ENCODE results near the gene OR10G3.
"Not testable (repeated sequence)": the region's sequence is repeated elsewhere in the genome, so short reads cannot be mapped to it uniquely, and the experiment has no call there.

The OR10G3 gene

GRCh38 chr14:21579976-21580375 lies at the start of gene OR10G3:
Gene OR10G3 (minus strand): TSS chr14:21580076. CDS start chr14:21570744, 9,332 bp downstream.
- no peak for TF ChIP-seq CTCF (IDR thresholded peaks at IDR 0.05; ENCODE audit: low read depth, low read length)

GRCh38 chr14:21626491-21627230 lies 46.8 kb upstream of the OR10G3 start:
- no peak overlapping the region for H3K4me3 ChIP-seq (ENCODE audit: low read depth, low read length)
- TF ChIP-seq CTCF (IDR thresholded peaks at IDR 0.05; ENCODE audit: low read depth, low read length), result no peak

More at GRCh38 chr14:21579976-21580375, at the start of gene OR10G3:
- no peak within 1 kb of the TSS for H3K4me3 ChIP-seq (ENCODE audit: low read depth, low read length)

- no peak overlapping the region for H3K4me3 ChIP-seq (ENCODE audit: low read depth, low read length)
- no peak for TF ChIP-seq CTCF (IDR thresholded peaks at IDR 0.05; ENCODE audit: low read depth, low read length)
These were observed 37.7 kb upstream of the OR10G3 start for GRCh38 chr14:21617614-21618013.

- H3K4me3 ChIP-seq (ENCODE audit: low read depth, low read length), result no peak overlapping the region
- no peak for TF ChIP-seq CTCF (IDR thresholded peaks at IDR 0.05; ENCODE audit: low read depth, low read length)
These were observed 34.4 kb upstream of the OR10G3 start for GRCh38 chr14:21614240-21614639.

- no peak for TF ChIP-seq CTCF (IDR thresholded peaks at IDR 0.05; ENCODE audit: low read depth, low read length)
- H3K4me3 ChIP-seq (ENCODE audit: low read depth, low read length), result no peak overlapping the region
These were observed 32.4 kb upstream of the OR10G3 start for GRCh38 chr14:21612324-21612723.

GRCh38 chr14:21602181-21602580 lies 22.3 kb upstream of the OR10G3 start:
- not testable (repeated sequence) for H3K4me3 ChIP-seq (ENCODE audit: low read depth, low read length)

- H3K4me3 ChIP-seq (ENCODE audit: low read depth, low read length), result no peak overlapping the region
- TF ChIP-seq CTCF (IDR thresholded peaks at IDR 0.05; ENCODE audit: low read depth, low read length), result no peak
These were observed 9.4 kb upstream of the OR10G3 start for GRCh38 chr14:21589317-21589716.

- no peak for TF ChIP-seq CTCF (IDR thresholded peaks at IDR 0.05; ENCODE audit: low read depth, low read length)
- no peak overlapping the region for H3K4me3 ChIP-seq (ENCODE audit: low read depth, low read length)
These were observed 4.2 kb downstream of the OR10G3 start for GRCh38 chr14:21575661-21576060.
